Stimulated activated CD4-positive, alpha-beta T cell treated with anti-CD3 and anti-CD28 coated beads, Interleukin-2, amount 100 ng/mL, for 4 hours (primary cell): ENCODE data around the gene PKN3.
"Not testable (repeated sequence)": the region's sequence is repeated elsewhere in the genome, so short reads cannot be mapped to it uniquely, and the experiment has no call there.

Experiments
- DNase-seq: peaks from one replicate; pipeline ENCODE4 v3.0.0-alpha.2; 2020; ENCODE audit warnings: low read depth

PKN3 gene

GRCh38 chr9:128693738-128694137, 8.6 kb upstream of the PKN3 start:
- not testable (repeated sequence) for DNase-seq

GRCh38 chr9:128694344-128694743, 8.0 kb upstream of the PKN3 start:
- no peak for DNase-seq

GRCh38 chr9:128696923-128697707, 5.2 kb upstream of the PKN3 start:
- DNase-seq, result no peak

GRCh38 chr9:128699096-128699795, 3.1 kb upstream of the PKN3 start:
- not testable (repeated sequence) for DNase-seq

GRCh38 chr9:128701227-128701854, 962 bp upstream of the PKN3 start:
- no peak for DNase-seq

- DNase-seq, result no peak
Observed at GRCh38 chr9:128702949-128703615, 779 bp downstream of the PKN3 start.

- DNase-seq, result no peak
Observed at GRCh38 chr9:128703616-128704355, 1.5 kb downstream of the PKN3 start.

GRCh38 chr9:128704356-128704670, 2.0 kb downstream of the PKN3 start:
- DNase-seq, result no peak

- DNase-seq, result no peak
Observed at GRCh38 chr9:128705051-128705965, 3.0 kb downstream of the PKN3 start.

GRCh38 chr9:128706045-128706444, 3.7 kb downstream of the PKN3 start:
- DNase-seq, result no peak

- DNase-seq, result no peak
Observed at GRCh38 chr9:128706671-128707381, 4.5 kb downstream of the PKN3 start.

- DNase-seq, result no peak
Observed at GRCh38 chr9:128707446-128707845, 5.1 kb downstream of the PKN3 start.

GRCh38 chr9:128712451-128713410, 10.4 kb downstream of the PKN3 start:
- DNase-seq, result no peak

- no peak for DNase-seq
Observed at GRCh38 chr9:128713411-128713780, 11.1 kb downstream of the PKN3 start.

- DNase-seq, result no peak
Observed at GRCh38 chr9:128713941-128714573, 11.8 kb downstream of the PKN3 start.

- no peak for DNase-seq
Observed at GRCh38 chr9:128714586-128715435, 12.5 kb downstream of the PKN3 start.

GRCh38 chr9:128715436-128715750, 13.1 kb downstream of the PKN3 start:
- DNase-seq, result no peak
